Tibial nerve (tissue), 4 donors: ENCODE measurements around the gene XIRP2.

Source experiments
- CTCF ChIP-seq, 5 experiments: fragments of 200-600 bp in 3 of 5; fragments of 450-650 bp in 2 of 5; sonication (generic) in 3 of 5; IDR thresholded peaks; one replicate each; pipeline ENCODE4 v1.5.1; 2016 to 2019; ENCODE audit warnings: antibody characterized with exemption in 5 of 5, mild to moderate bottlenecking in 3 of 5, moderate library complexity in 2 of 5
- EP300 ChIP-seq, 2 donors: sonication (generic); formaldehyde crosslinking; IDR thresholded peaks; one replicate each; pipeline ENCODE4 v1.6.1; 2017; ENCODE audit warnings: antibody characterized with exemption in 2 of 2, mild to moderate bottlenecking in 1 of 2
- POLR2A ChIP-seq, 2 donors: fragments of 450-650 bp; IDR thresholded peaks; one replicate each; pipeline ENCODE4 v1.6.1; 2017; ENCODE audit warnings: antibody characterized with exemption in 2 of 2, mild to moderate bottlenecking in 2 of 2, moderate library complexity in 2 of 2

GRCh38 chr2:166996465-166996864 is 108.2 kb downstream of the XIRP2 start:
- TF ChIP-seq CTCF (IDR thresholded peaks at IDR 0.05) (no peak), POLR2A (IDR thresholded peaks at IDR 0.05) (no peak), EP300 (IDR thresholded peaks at IDR 0.05) (no peak)
